Measurements from ENCODE around the gene DNAAF1.
A peak's percentile ranks its signal among the peaks of the same experiment; 100 is the strongest.

DNAAF1 gene

GRCh38 chr16:84174396-84174795 lies 29.3 kb downstream of the DNAAF1 start:
- no peak overlapping the region for H3K4me3 ChIP-seq (replicated peaks; ENCODE audit: low read depth, low read length)
- no peak for DNase-seq (ENCODE audit: low read depth)
- no peak for TF ChIP-seq CTCF (IDR thresholded peaks at IDR 0.05; ENCODE audit: low read length, missing control alignments)

- H3K4me3 ChIP-seq (replicated peaks; ENCODE audit: low read depth, low read length), result no peak overlapping the region
- TF ChIP-seq CTCF (IDR thresholded peaks at IDR 0.05; ENCODE audit: low read length, missing control alignments), result peak; percentile 58
- peak; percentile 44 for DNase-seq (ENCODE audit: low read depth)
Measured at GRCh38 chr16:84175350-84176081, 30.4 kb downstream of the DNAAF1 start.

GRCh38 chr16:84176192-84177053 lies 31.3 kb downstream of the DNAAF1 start:
- no peak for DNase-seq (ENCODE audit: low read depth)
- no peak for TF ChIP-seq CTCF (IDR thresholded peaks at IDR 0.05; ENCODE audit: low read length, missing control alignments)
- no peak overlapping the region for H3K4me3 ChIP-seq (replicated peaks; ENCODE audit: low read depth, low read length)

GRCh38 chr16:84177741-84178073 lies 32.6 kb downstream of the DNAAF1 start:
- no peak for TF ChIP-seq CTCF (IDR thresholded peaks at IDR 0.05; ENCODE audit: low read length, missing control alignments)
- DNase-seq (ENCODE audit: low read depth), result peak; percentile 38
- no peak overlapping the region for H3K4me3 ChIP-seq (replicated peaks; ENCODE audit: low read depth, low read length)

GRCh38 chr16:84178146-84178765 lies 33.1 kb downstream of the DNAAF1 start:
- H3K4me3 ChIP-seq (replicated peaks; ENCODE audit: low read depth, low read length), result no peak overlapping the region
- no peak for DNase-seq (ENCODE audit: low read depth)
- TF ChIP-seq CTCF (IDR thresholded peaks at IDR 0.05; ENCODE audit: low read length, missing control alignments), result no peak

GRCh38 chr16:84178892-84179611 lies 33.9 kb downstream of the DNAAF1 start:
- no peak for TF ChIP-seq CTCF (IDR thresholded peaks at IDR 0.05; ENCODE audit: low read length, missing control alignments)
- H3K4me3 ChIP-seq (replicated peaks; ENCODE audit: low read depth, low read length), result no peak overlapping the region
- DNase-seq (ENCODE audit: low read depth), result no peak
